HepG2 (cell line): ENCODE measurements around the gene POC1B. TPM values are rescaled to one million over a fixed set of nuclear protein-coding genes. Genes with fewer than 3 reads are reported as not detected.

Experiments
- ASH2L ChIP-seq: fragments of 300-600, 200-600 bp; sonication (generic); IDR thresholded peaks from 2 replicates; pipeline ENCODE4 v1.7.0; 2017; ENCODE audit warnings: low read depth, mild to moderate bottlenecking, moderate library complexity, mixed read lengths, low read length; ENCODE audit not compliant: insufficient read length
- CEBPG ChIP-seq: IDR thresholded peaks from 2 replicates; pipeline ENCODE4 v1.6.1; 2016
- NFYB ChIP-seq: sonication (generic); formaldehyde crosslinking; IDR thresholded peaks from 2 replicates; pipeline ENCODE4 v1.4.0; 2020; ENCODE audit warnings: missing genetic modification reagents
- PTBP1 ChIP-seq: fragments of 200-400 bp; formaldehyde crosslinking; IDR thresholded peaks from 2 replicates; pipeline ENCODE4 v1.6.1; 2018; ENCODE audit warnings: low read length, low read depth; ENCODE audit not compliant: poor library complexity, severe bottlenecking
- ZFP82 ChIP-seq: sonication (generic); formaldehyde crosslinking; IDR thresholded peaks from 2 replicates; pipeline ENCODE4 v1.5.1; 2020; ENCODE audit warnings: mild to moderate bottlenecking, missing genetic modification reagents, borderline replicate concordance
- ZKSCAN8 ChIP-seq: IDR thresholded peaks from 2 replicates; pipeline ENCODE4 v1.6.1; 2016; ENCODE audit warnings: borderline replicate concordance, missing genetic modification reagents, missing compliant biosample characterization
- polyA plus RNA-seq, 8 experiments: library from polyadenylated mRNA; depleted of rRNA in 3 of 8; stranded (reverse) in 7 of 8; unstranded in 1 of 8; fragments of >200 nt; fragmentation: Illumina TruSeq in 4 of 8; extraction: Trizol in 4 of 8; gene quantifications; 2 replicates each; pipeline versions ENCODE4 v1.2.1 to v1.2.3, GENCODE V29; 2011 to 2016; ENCODE audit warnings: low read depth in 4 of 8, missing spikeins in 1 of 8, mixed read lengths in 1 of 8; ENCODE audit not compliant: insufficient read depth in 1 of 8
- total RNA-seq, 5 experiments: library from RNA; depleted of rRNA; stranded (reverse); fragments of >200 nt; fragmentation: Illumina TruSeq; extraction: Trizol; gene quantifications; 2 replicates each; pipeline ENCODE4 v1.2.3, GENCODE V29; 2016; ENCODE audit warnings: low read depth in 1 of 5
- TF ChIP-seq, protein P1 (sequence below): sonication (generic); formaldehyde crosslinking; IDR thresholded peaks from 2 replicates; pipeline ENCODE4 v1.5.1; 2020; ENCODE audit warnings: mild to moderate bottlenecking, missing genetic modification reagents, borderline replicate concordance
- TF ChIP-seq, protein P2 (sequence below): sonication (generic); formaldehyde crosslinking; IDR thresholded peaks from 2 replicates; pipeline ENCODE4 v1.4.0; 2020; ENCODE audit warnings: mild to moderate bottlenecking, missing genetic modification reagents
- TF ChIP-seq, protein P3 (sequence below): sonication (generic); formaldehyde crosslinking; IDR thresholded peaks from 2 replicates; pipeline ENCODE4 v1.5.0; 2020; ENCODE audit warnings: mild to moderate bottlenecking, missing genetic modification reagents, borderline replicate concordance
- TF ChIP-seq, protein P4 (sequence below): sonication (generic); formaldehyde crosslinking; IDR thresholded peaks from 2 replicates; pipeline ENCODE4 v1.4.0; 2020; ENCODE audit warnings: missing genetic modification reagents, borderline replicate concordance

The POC1B gene
- total and polyA plus RNA-seq, 2 of the 13 experiments (the other 11 are each of a cell fraction or from before 2014, with no cell fraction given) = 9.3 to 11.0 TPM

DNA sequence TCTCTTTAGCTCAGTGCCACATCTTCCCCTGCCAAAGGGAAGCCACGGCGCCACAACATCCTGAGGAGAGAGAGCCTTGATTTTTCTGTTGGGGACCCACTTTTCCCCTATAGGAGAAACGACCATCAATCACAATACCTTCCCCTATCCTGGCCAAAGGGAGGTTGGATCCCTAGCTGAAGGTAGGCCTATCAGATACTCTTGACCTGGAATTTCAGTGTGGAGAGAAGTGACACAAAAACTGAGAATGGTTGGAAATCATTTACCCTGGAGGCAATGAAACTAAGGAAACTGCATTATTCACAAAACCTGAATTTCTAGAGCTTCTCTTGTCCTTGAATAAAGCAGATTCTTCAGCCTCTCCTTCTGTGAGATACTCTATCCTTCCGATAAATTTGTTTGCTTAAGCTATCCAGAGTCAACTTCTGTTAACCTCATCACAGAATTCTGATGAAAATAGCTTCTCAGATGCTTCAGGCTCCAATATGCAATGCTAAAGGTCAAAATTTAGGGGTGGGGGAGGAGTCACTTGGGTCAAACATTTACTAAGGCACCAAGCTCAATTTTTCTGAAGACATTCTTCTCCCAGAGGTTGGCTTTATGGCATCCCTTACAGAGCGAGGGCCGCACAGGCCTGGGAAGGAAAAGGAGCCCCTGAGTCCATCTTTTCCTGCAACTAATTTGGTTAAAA, 146.6 kb downstream of the POC1B start (continued):
- TF ChIP-seq, protein P1, sequence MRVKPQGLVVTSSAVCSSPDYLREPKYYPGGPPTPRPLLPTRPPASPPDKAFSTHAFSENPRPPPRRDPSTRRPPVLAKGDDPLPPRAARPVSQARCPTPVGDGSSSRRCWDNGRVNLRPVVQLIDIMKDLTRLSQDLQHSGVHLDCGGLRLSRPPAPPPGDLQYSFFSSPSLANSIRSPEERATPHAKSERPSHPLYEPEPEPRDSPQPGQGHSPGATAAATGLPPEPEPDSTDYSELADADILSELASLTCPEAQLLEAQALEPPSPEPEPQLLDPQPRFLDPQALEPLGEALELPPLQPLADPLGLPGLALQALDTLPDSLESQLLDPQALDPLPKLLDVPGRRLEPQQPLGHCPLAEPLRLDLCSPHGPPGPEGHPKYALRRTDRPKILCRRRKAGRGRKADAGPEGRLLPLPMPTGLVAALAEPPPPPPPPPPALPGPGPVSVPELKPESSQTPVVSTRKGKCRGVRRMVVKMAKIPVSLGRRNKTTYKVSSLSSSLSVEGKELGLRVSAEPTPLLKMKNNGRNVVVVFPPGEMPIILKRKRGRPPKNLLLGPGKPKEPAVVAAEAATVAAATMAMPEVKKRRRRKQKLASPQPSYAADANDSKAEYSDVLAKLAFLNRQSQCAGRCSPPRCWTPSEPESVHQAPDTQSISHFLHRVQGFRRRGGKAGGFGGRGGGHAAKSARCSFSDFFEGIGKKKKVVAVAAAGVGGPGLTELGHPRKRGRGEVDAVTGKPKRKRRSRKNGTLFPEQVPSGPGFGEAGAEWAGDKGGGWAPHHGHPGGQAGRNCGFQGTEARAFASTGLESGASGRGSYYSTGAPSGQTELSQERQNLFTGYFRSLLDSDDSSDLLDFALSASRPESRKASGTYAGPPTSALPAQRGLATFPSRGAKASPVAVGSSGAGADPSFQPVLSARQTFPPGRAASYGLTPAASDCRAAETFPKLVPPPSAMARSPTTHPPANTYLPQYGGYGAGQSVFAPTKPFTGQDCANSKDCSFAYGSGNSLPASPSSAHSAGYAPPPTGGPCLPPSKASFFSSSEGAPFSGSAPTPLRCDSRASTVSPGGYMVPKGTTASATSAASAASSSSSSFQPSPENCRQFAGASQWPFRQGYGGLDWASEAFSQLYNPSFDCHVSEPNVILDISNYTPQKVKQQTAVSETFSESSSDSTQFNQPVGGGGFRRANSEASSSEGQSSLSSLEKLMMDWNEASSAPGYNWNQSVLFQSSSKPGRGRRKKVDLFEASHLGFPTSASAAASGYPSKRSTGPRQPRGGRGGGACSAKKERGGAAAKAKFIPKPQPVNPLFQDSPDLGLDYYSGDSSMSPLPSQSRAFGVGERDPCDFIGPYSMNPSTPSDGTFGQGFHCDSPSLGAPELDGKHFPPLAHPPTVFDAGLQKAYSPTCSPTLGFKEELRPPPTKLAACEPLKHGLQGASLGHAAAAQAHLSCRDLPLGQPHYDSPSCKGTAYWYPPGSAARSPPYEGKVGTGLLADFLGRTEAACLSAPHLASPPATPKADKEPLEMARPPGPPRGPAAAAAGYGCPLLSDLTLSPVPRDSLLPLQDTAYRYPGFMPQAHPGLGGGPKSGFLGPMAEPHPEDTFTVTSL (CRISPR knock-in tag) = no peak
- TF ChIP-seq ZFP82 (CRISPR knock-in tag) (no peak), CEBPG (CRISPR knock-in tag) (no peak), NFYB (CRISPR knock-in tag) (peak; percentile 88), ZKSCAN8 (CRISPR knock-in tag) (no peak), PTBP1 (no peak), ASH2L (peak; percentile 69)
- TF ChIP-seq, protein P2, sequence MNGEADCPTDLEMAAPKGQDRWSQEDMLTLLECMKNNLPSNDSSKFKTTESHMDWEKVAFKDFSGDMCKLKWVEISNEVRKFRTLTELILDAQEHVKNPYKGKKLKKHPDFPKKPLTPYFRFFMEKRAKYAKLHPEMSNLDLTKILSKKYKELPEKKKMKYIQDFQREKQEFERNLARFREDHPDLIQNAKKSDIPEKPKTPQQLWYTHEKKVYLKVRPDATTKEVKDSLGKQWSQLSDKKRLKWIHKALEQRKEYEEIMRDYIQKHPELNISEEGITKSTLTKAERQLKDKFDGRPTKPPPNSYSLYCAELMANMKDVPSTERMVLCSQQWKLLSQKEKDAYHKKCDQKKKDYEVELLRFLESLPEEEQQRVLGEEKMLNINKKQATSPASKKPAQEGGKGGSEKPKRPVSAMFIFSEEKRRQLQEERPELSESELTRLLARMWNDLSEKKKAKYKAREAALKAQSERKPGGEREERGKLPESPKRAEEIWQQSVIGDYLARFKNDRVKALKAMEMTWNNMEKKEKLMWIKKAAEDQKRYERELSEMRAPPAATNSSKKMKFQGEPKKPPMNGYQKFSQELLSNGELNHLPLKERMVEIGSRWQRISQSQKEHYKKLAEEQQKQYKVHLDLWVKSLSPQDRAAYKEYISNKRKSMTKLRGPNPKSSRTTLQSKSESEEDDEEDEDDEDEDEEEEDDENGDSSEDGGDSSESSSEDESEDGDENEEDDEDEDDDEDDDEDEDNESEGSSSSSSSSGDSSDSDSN = no peak
- TF ChIP-seq, protein P3, sequence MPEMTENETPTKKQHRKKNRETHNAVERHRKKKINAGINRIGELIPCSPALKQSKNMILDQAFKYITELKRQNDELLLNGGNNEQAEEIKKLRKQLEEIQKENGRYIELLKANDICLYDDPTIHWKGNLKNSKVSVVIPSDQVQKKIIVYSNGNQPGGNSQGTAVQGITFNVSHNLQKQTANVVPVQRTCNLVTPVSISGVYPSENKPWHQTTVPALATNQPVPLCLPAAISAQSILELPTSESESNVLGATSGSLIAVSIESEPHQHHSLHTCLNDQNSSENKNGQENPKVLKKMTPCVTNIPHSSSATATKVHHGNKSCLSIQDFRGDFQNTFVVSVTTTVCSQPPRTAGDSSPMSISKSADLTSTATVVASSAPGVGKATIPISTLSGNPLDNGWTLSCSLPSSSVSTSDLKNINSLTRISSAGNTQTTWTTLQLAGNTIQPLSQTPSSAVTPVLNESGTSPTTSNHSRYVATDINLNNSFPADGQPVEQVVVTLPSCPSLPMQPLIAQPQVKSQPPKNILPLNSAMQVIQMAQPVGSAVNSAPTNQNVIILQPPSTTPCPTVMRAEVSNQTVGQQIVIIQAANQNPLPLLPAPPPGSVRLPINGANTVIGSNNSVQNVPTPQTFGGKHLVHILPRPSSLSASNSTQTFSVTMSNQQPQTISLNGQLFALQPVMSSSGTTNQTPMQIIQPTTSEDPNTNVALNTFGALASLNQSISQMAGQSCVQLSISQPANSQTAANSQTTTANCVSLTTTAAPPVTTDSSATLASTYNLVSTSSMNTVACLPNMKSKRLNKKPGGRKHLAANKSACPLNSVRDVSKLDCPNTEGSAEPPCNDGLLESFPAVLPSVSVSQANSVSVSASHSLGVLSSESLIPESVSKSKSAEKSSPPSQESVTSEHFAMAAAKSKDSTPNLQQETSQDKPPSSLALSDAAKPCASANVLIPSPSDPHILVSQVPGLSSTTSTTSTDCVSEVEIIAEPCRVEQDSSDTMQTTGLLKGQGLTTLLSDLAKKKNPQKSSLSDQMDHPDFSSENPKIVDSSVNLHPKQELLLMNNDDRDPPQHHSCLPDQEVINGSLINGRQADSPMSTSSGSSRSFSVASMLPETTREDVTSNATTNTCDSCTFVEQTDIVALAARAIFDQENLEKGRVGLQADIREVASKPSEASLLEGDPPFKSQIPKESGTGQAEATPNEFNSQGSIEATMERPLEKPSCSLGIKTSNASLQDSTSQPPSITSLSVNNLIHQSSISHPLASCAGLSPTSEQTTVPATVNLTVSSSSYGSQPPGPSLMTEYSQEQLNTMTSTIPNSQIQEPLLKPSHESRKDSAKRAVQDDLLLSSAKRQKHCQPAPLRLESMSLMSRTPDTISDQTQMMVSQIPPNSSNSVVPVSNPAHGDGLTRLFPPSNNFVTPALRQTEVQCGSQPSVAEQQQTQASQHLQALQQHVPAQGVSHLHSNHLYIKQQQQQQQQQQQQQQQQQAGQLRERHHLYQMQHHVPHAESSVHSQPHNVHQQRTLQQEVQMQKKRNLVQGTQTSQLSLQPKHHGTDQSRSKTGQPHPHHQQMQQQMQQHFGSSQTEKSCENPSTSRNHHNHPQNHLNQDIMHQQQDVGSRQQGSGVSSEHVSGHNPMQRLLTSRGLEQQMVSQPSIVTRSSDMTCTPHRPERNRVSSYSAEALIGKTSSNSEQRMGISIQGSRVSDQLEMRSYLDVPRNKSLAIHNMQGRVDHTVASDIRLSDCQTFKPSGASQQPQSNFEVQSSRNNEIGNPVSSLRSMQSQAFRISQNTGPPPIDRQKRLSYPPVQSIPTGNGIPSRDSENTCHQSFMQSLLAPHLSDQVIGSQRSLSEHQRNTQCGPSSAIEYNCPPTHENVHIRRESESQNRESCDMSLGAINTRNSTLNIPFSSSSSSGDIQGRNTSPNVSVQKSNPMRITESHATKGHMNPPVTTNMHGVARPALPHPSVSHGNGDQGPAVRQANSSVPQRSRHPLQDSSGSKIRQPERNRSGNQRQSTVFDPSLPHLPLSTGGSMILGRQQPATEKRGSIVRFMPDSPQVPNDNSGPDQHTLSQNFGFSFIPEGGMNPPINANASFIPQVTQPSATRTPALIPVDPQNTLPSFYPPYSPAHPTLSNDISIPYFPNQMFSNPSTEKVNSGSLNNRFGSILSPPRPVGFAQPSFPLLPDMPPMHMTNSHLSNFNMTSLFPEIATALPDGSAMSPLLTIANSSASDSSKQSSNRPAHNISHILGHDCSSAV = no peak
- TF ChIP-seq, protein P4, sequence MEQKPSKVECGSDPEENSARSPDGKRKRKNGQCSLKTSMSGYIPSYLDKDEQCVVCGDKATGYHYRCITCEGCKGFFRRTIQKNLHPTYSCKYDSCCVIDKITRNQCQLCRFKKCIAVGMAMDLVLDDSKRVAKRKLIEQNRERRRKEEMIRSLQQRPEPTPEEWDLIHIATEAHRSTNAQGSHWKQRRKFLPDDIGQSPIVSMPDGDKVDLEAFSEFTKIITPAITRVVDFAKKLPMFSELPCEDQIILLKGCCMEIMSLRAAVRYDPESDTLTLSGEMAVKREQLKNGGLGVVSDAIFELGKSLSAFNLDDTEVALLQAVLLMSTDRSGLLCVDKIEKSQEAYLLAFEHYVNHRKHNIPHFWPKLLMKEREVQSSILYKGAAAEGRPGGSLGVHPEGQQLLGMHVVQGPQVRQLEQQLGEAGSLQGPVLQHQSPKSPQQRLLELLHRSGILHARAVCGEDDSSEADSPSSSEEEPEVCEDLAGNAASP (CRISPR knock-in tag) = no peak; the same call in 1 of the 2 replicates
